Central memory CD4-positive, alpha-beta T cell (primary cell): ENCODE measurements around the gene SORBS1.

Source experiments
- DNase-seq: peaks from one replicate; pipeline ENCODE4 v3.0.0; 2022

Gene SORBS1

GRCh38 chr10:95406651-95407280 lies 154.4 kb downstream of the SORBS1 start:
- DNase-seq: no peak

GRCh38 chr10:95405655-95406054 lies 155.5 kb downstream of the SORBS1 start:
- DNase-seq: no peak

GRCh38 chr10:95404864-95405263 lies 156.3 kb downstream of the SORBS1 start:
- DNase-seq: no peak

- DNase-seq: no peak
These were observed 156.7 kb downstream of the SORBS1 start for GRCh38 chr10:95404462-95404858.

GRCh38 chr10:95403700-95404461 lies 157.3 kb downstream of the SORBS1 start:
- DNase-seq: no peak

- no peak for DNase-seq
These were observed 159.3 kb downstream of the SORBS1 start for GRCh38 chr10:95401704-95402469.

- no peak for DNase-seq
These were observed 160.4 kb downstream of the SORBS1 start for GRCh38 chr10:95400787-95401186.

- no peak for DNase-seq
These were observed 162.0 kb downstream of the SORBS1 start for GRCh38 chr10:95399183-95399582.

- no peak for DNase-seq
These were observed 163.4 kb downstream of the SORBS1 start for GRCh38 chr10:95397747-95398146.

- no peak for DNase-seq
These were observed 165.2 kb downstream of the SORBS1 start for GRCh38 chr10:95395947-95396449.

GRCh38 chr10:95394161-95394880 lies 166.8 kb downstream of the SORBS1 start:
- no peak for DNase-seq

GRCh38 chr10:95392681-95393164 lies 168.4 kb downstream of the SORBS1 start:
- no peak for DNase-seq

GRCh38 chr10:95392217-95392584 lies 169.0 kb downstream of the SORBS1 start:
- no peak for DNase-seq

GRCh38 chr10:95391581-95392216 lies 169.5 kb downstream of the SORBS1 start:
- no peak for DNase-seq

- no peak for DNase-seq
These were observed 170.0 kb downstream of the SORBS1 start for GRCh38 chr10:95391164-95391563.

GRCh38 chr10:95389982-95390381 lies 171.2 kb downstream of the SORBS1 start:
- DNase-seq: no peak

- DNase-seq: no peak
These were observed 172.0 kb downstream of the SORBS1 start for GRCh38 chr10:95389176-95389575.

GRCh38 chr10:95388539-95388938 lies 172.6 kb downstream of the SORBS1 start:
- DNase-seq: no peak

- DNase-seq: no peak
These were observed 173.1 kb downstream of the SORBS1 start for GRCh38 chr10:95388109-95388471.

GRCh38 chr10:95384011-95384704 lies 177.0 kb downstream of the SORBS1 start:
- DNase-seq: no peak

- DNase-seq: no peak
These were observed 178.6 kb downstream of the SORBS1 start for GRCh38 chr10:95382596-95382995.

GRCh38 chr10:95382174-95382573 lies 179.0 kb downstream of the SORBS1 start:
- DNase-seq: no peak
